K562 (cell line): ENCODE data around the gene ARHGAP15. TPM values are rescaled to one million over a fixed set of nuclear protein-coding genes. Genes with fewer than 3 reads are reported as not detected.

Experiments
- ATAC-seq: fragments of 200-7000 bp; cut with Tn5 transposase; 3 replicates; pipeline ENCODE4 v1.9.1; 2020; ENCODE audit warnings: moderate library complexity
- BruUV-seq: library from RNA; stranded (reverse); fragments of 400-500 nt; replicated peaks from 2 replicates; lab custom pipeline; 2021; lab: Mats Ljungman, UMichigan
- CTCF ChIA-PET: fragments of 300-600 bp; formaldehyde crosslinking; extraction: SDS; loops from one replicate; lab custom pipeline; 2021; ENCODE audit warnings: low intra/inter-chr PET ratio; lab: Yijun Ruan, JAX
- POLR2A ChIA-PET: fragments of 300-600, 350-650 bp; sonication (Branson Sonifier 250); formaldehyde crosslinking; extraction: SDS; loops from one replicate; lab custom pipeline; 2021; ENCODE audit warnings: antibody characterized with exemption, inconsistent platforms; lab: Yijun Ruan, JAX
- DNase-seq, 4 experiments: peaks; one replicate each; pipeline versions ENCODE4 v3.0.0 to v3.0.0-alpha.2; 2011 to 2018; ENCODE audit warnings: low spot score in 3 of 4, mixed read lengths in 3 of 4; ENCODE audit errors: extremely low read depth in 1 of 4
- FAIRE-seq: peaks from 2 replicates; lab custom pipeline; 2011; peaks lifted over from hg19 to GRCh38; lab: Jason Lieb, UNC
- H2AFZ ChIP-seq: 2 replicates; pipeline ENCODE4 v1.6.0; 2011; ENCODE audit warnings: low read depth, low read length, control low read depth, inconsistent platforms
- H3K27ac ChIP-seq: fragments of 200-600 bp; 3 replicates; pipeline ENCODE4 v1.8.0; 2011; ENCODE audit warnings: low read depth, mild to moderate bottlenecking, control low read depth, inconsistent platforms, low read length, moderate library complexity, mixed read lengths; ENCODE audit errors: extremely low read depth
- H3K27me3 ChIP-seq, 2 experiments: fragments of 300-600 bp in 1 of 2; 2 replicates in 1 of 2; 3 replicates in 1 of 2; pipeline versions ENCODE4 v1.6.0 to v1.8.0; 2011; ENCODE audit warnings: inconsistent platforms in 2 of 2, low read length in 2 of 2, mild to moderate bottlenecking in 1 of 2, mixed read lengths in 1 of 2, moderate library complexity in 1 of 2; ENCODE audit not compliant: control insufficient read depth in 2 of 2, insufficient read depth in 2 of 2
- H3K36me3 ChIP-seq: fragments of 300-600 bp; 3 replicates; pipeline ENCODE4 v1.8.0; 2011; ENCODE audit warnings: mild to moderate bottlenecking, low read length, inconsistent platforms; ENCODE audit not compliant: control insufficient read depth, insufficient read depth
- H3K4me1 ChIP-seq, 2 experiments: fragments of 200-600 bp in 1 of 2; replicated peaks in 1 of 2; 2 replicates in 1 of 2; 3 replicates in 1 of 2; pipeline versions ENCODE4 v1.5.1 to v1.8.0; 2011; ENCODE audit warnings: inconsistent platforms in 2 of 2, low read length in 2 of 2, mild to moderate bottlenecking in 1 of 2, mixed read lengths in 1 of 2, moderate library complexity in 1 of 2; ENCODE audit not compliant: control insufficient read depth in 2 of 2, insufficient read depth in 2 of 2
- H3K4me2 ChIP-seq: 2 replicates; pipeline ENCODE4 v1.6.1; 2011; ENCODE audit warnings: low read length, control low read depth, inconsistent platforms, mixed read lengths; ENCODE audit not compliant: insufficient read depth
- H3K4me3 ChIP-seq: fragments of 200-600 bp; sonication (generic), shearing (Covaris generic); 2 replicates; pipeline ENCODE4 v1.5.1; 2016; ENCODE audit warnings: control low read depth, inconsistent platforms
- H3K79me2 ChIP-seq: fragments of 200-600 bp; 3 replicates; pipeline ENCODE4 v1.8.0; 2011; ENCODE audit warnings: low read length, inconsistent platforms; ENCODE audit not compliant: control insufficient read depth, insufficient read depth
- H3K9ac ChIP-seq, 2 experiments: 2 replicates each; pipeline versions ENCODE4 v1.6.0 to v1.6.1; 2011; ENCODE audit warnings: low read depth in 2 of 2, low read length in 2 of 2, control low read depth in 1 of 2, inconsistent platforms in 1 of 2, mild to moderate bottlenecking in 1 of 2, mixed read lengths in 1 of 2; ENCODE audit not compliant: insufficient read depth in 1 of 2
- H3K9me1 ChIP-seq: one replicate; pipeline ENCODE4 v1.6.0; 2011; ENCODE audit warnings: inconsistent platforms, mild to moderate bottlenecking, low read length, moderate library complexity; ENCODE audit not compliant: control insufficient read depth, insufficient read depth
- H3K9me3 ChIP-seq: replicated peaks from 2 replicates; pipeline ENCODE4 v1.5.1; 2011; ENCODE audit warnings: low read depth, low read length, inconsistent platforms; ENCODE audit not compliant: control insufficient read depth, insufficient read depth
- H4K20me1 ChIP-seq: replicated peaks from 2 replicates; pipeline ENCODE4 v1.6.1; 2011; ENCODE audit warnings: low read length, inconsistent platforms, mixed read lengths; ENCODE audit not compliant: control insufficient read depth, insufficient read depth
- HINFP ChIP-seq: fragments of 450-650 bp; conservative IDR thresholded peaks from 2 replicates; pipeline ENCODE4 v1.6.1; 2016; ENCODE audit warnings: missing genetic modification characterization, low read depth, mild to moderate bottlenecking, control low read depth, missing compliant biosample characterization
- MCM7 ChIP-seq, 2 experiments: fragments of 450-650 bp; IDR thresholded peaks; 2 replicates each; pipeline ENCODE4 v1.6.1; 2016 to 2018
- RFX1 ChIP-seq: fragments of 450-650 bp; IDR thresholded peaks from 2 replicates; pipeline ENCODE4 v1.6.1; 2016; ENCODE audit warnings: mild to moderate bottlenecking, moderate library complexity
- SMARCA4 ChIP-seq: fragments of 450-650 bp; IDR thresholded peaks from 2 replicates; pipeline ENCODE4 v1.6.1; 2016
- THRB ChIP-seq: fragments of 450-650 bp; formaldehyde crosslinking; conservative IDR thresholded peaks from 2 replicates; pipeline ENCODE4 v1.4.0; 2022; ENCODE audit warnings: mild to moderate bottlenecking, missing genetic modification characterization
- U2AF1 ChIP-seq: fragments of 200-400 bp; formaldehyde crosslinking; optimal IDR thresholded peaks from 2 replicates; pipeline ENCODE3; 2017; ENCODE audit warnings: mild to moderate bottlenecking, low read depth, low read length, moderate library complexity
- ZNF507 ChIP-seq: conservative IDR thresholded peaks from 2 replicates; pipeline ENCODE4 v1.6.1; 2017; ENCODE audit warnings: missing genetic modification characterization, missing compliant biosample characterization
- WGBS: fragments of 100-300 bp; shearing (Covaris generic); methylation state at CpG from one replicate; pipeline ENCODE4 v1.1.6; 2016; ENCODE audit warnings: low coverage, mixed read lengths; ENCODE audit not compliant: insufficient coverage; ENCODE audit errors: missing lambda C conversion rate; 5-methylcytosine and 5-hydroxymethylcytosine counted together
- in situ Hi-C: fragments of 300-500 bp; cut with MboI; formaldehyde crosslinking; loops from 4 replicates; pipeline ENCODE4 v1.15.0; 2018; ENCODE audit warnings: inconsistent platforms, mixed read lengths
- intact Hi-C: fragments of 100-400 bp; cut with micrococcal nuclease; formaldehyde crosslinking; loops from 2 replicates; pipeline ENCODE4 v1.14.2; 2022
- polyA plus RNA-seq, 8 experiments: library from polyadenylated mRNA; depleted of rRNA in 4 of 8; stranded (reverse) in 5 of 8; unstranded in 3 of 8; fragments of >200 nt; fragmentation: Nextera tagmentation in 2 of 8; fragmentation: Illumina TruSeq in 1 of 8; extraction: Ambion mirVana in 2 of 8; extraction: Trizol in 1 of 8; gene quantifications; 2 replicates each; pipeline versions ENCODE4 v1.2.1 to v1.2.3, GENCODE V29; 2011 to 2014; ENCODE audit warnings: inconsistent platforms in 1 of 8, missing spikeins in 1 of 8
- total RNA-seq, 7 experiments: library from RNA; depleted of rRNA in 6 of 7; stranded (reverse); fragments of >200 nt in 6 of 7; fragmentation: Illumina TruSeq in 2 of 7; extraction: Trizol in 2 of 7; gene quantifications; 2 replicates each; pipeline versions ENCODE4 v1.2.1 to v1.2.3, GENCODE V29; 2011 to 2021; ENCODE audit warnings: low replicate concordance in 1 of 7

Gene ARHGAP15
- total and polyA plus RNA-seq, 9 of the 15 experiments (the other 6 are each of a cell fraction or from before 2014, with no cell fraction given): 1.5 to 17.9 (median 7.9) TPM

- no peak for TF ChIP-seq SMARCA4
- no peak for TF ChIP-seq ZNF507
- TF ChIP-seq U2AF1: no peak
- no peak for TF ChIP-seq THRB
These were observed 273.2 kb downstream of the ARHGAP15 start (continued) for GRCh38 chr2:143402451-143402850.

DNA sequence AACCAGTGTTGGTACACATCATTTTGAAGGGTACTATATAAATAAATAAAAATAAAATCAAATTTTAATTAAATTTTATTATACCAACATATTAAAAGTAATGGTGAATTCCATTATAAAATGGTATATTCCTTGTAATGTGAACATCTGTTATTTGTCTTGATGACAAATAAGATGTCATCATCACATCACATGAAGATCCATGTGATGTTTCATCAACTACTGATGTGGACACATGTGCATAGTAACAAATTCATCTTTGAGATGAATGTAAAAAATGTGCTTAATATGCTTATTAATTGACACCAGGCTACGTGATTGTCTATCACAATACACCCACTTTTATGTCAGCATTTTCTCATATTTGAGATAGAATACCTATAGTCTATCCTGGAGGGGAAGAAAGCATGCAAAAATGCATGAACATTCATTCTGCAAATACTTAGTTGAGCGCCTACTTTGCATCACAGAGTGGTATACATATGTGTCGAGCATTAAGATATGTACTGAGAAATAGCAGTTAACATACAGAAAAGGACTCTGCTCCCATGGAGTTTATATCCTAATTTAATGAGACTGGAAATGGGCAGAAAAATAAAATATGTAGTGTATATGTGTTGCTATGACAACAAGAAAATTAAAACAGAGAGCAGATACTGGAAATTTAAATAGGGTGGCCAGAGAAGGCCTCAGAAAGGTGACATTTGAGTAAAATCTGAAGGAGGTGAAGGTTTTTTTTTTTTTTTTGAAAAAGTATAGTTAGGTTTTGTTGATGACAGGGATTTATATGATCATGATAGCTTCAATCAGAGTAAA lies 281.1 kb downstream of the ARHGAP15 start:
- TF ChIP-seq MCM7 (IDR thresholded peaks at IDR 0.05): no peak
- TF ChIP-seq HINFP: no peak
- TF ChIP-seq RFX1: peak; percentile 71
- no TSS peak for BruUV-seq
- no peak overlapping the region for H3K4me2 ChIP-seq
- H3K9ac ChIP-seq: no peak overlapping the region
- H3K36me3 ChIP-seq: no peaks in the 10 kb centered on the region
- intact Hi-C loops: no loop called here
- 4% methylated on average over 3 of the region's 3 CpGs for WGBS
- no peaks in the 10 kb centered on the region for H4K20me1 ChIP-seq
- no peaks in the 10 kb centered on the region for H3K9me3 ChIP-seq
- CTCF ChIA-PET: no interaction called here
- FAIRE-seq (no peak), DNase-seq (no peak), ATAC-seq (no peak)
- H3K79me2 ChIP-seq: no peaks in the 10 kb centered on the region
- no peaks in the 10 kb centered on the region for H3K9me1 ChIP-seq
- POLR2A ChIA-PET: no interaction called here
- no peaks in the 10 kb centered on the region for H3K27me3 ChIP-seq
- H2AFZ ChIP-seq: no peak overlapping the region
- H3K4me3 ChIP-seq: no peak overlapping the region
- H3K4me1 ChIP-seq: no peaks in the 10 kb centered on the region
- in situ Hi-C loops: no loop called here
- no peak overlapping the region for H3K27ac ChIP-seq
